Astrocyte (in vitro differentiated cells and primary cell): ENCODE data around the gene TAGLN. TPM values are rescaled to one million over a fixed set of nuclear protein-coding genes. Genes with fewer than 3 reads are reported as not detected.

Source experiments
- DNase-seq: peaks from one replicate; pipeline ENCODE4 v3.0.0-alpha.2; 2010; ENCODE audit warnings: low read depth
- FAIRE-seq: peaks from 2 replicates; lab custom pipeline; 2011; peaks lifted over from hg19 to GRCh38; lab: Jason Lieb, UNC
- H2AFZ ChIP-seq: 2 replicates; pipeline ENCODE4 v1.6.0; 2012; ENCODE audit warnings: low read depth, low read length, inconsistent platforms
- H3K27ac ChIP-seq: 2 replicates; pipeline ENCODE4 v1.5.1; 2011; ENCODE audit warnings: low read depth, low read length, inconsistent platforms
- H3K27me3 ChIP-seq: 2 replicates; pipeline ENCODE4 v1.6.0; 2011; ENCODE audit warnings: low read length, inconsistent platforms; ENCODE audit not compliant: insufficient read depth
- H3K36me3 ChIP-seq: 2 replicates; pipeline ENCODE4 v1.5.1; 2011; ENCODE audit warnings: low read length, inconsistent platforms; ENCODE audit not compliant: insufficient read depth
- H3K4me1 ChIP-seq: 2 replicates; pipeline ENCODE4 v1.5.1; 2011; ENCODE audit warnings: low read length, inconsistent platforms; ENCODE audit not compliant: insufficient read depth
- H3K4me2 ChIP-seq: 2 replicates; pipeline ENCODE4 v1.6.0; 2012; ENCODE audit warnings: low read length, inconsistent platforms
- H3K4me3 ChIP-seq: 2 replicates; pipeline ENCODE4 v1.5.1; 2011; ENCODE audit warnings: low read depth, mild to moderate bottlenecking, low read length, inconsistent platforms; ENCODE audit not compliant: insufficient read depth
- H3K79me2 ChIP-seq: 2 replicates; pipeline ENCODE4 v1.6.0; 2012; ENCODE audit warnings: mild to moderate bottlenecking, low read length, inconsistent platforms; ENCODE audit not compliant: insufficient read depth
- H3K9ac ChIP-seq: 2 replicates; pipeline ENCODE4 v1.6.0; 2012; ENCODE audit warnings: mild to moderate bottlenecking, low read length, inconsistent platforms
- H3K9me3 ChIP-seq: 2 replicates; pipeline ENCODE4 v1.5.1; 2012; ENCODE audit warnings: low read depth, mild to moderate bottlenecking, low read length, inconsistent platforms; ENCODE audit not compliant: insufficient read depth
- H4K20me1 ChIP-seq: 2 replicates; pipeline ENCODE4 v1.6.0; 2012; ENCODE audit warnings: low read length, inconsistent platforms; ENCODE audit not compliant: insufficient read depth
- H3K27ac Mint-ChIP-seq: one replicate; pipeline ENCODE4 v1.8.0; 2021; ENCODE audit warnings: mild to moderate bottlenecking, mixed read lengths; ENCODE audit not compliant: unreplicated experiment
- H3K27me3 Mint-ChIP-seq: one replicate; pipeline ENCODE4 v1.8.0; 2021; ENCODE audit warnings: low read depth, mixed read lengths; ENCODE audit not compliant: unreplicated experiment
- H3K36me3 Mint-ChIP-seq: one replicate; pipeline ENCODE4 v1.8.0; 2021; ENCODE audit warnings: low read depth, mixed read lengths; ENCODE audit not compliant: unreplicated experiment
- H3K4me1 Mint-ChIP-seq: one replicate; pipeline ENCODE4 v1.8.0; 2021; ENCODE audit warnings: low read depth, mixed read lengths; ENCODE audit not compliant: unreplicated experiment
- H3K4me3 Mint-ChIP-seq: one replicate; pipeline ENCODE4 v1.8.0; 2021; ENCODE audit warnings: mild to moderate bottlenecking, moderate library complexity, mixed read lengths; ENCODE audit not compliant: unreplicated experiment
- H3K9me3 Mint-ChIP-seq: one replicate; pipeline ENCODE4 v1.8.0; 2021; ENCODE audit warnings: mild to moderate bottlenecking, mixed read lengths; ENCODE audit not compliant: unreplicated experiment
- EZH2 ChIP-seq: IDR thresholded peaks from 2 replicates; pipeline ENCODE4 v1.6.1; 2012; ENCODE audit warnings: mild to moderate bottlenecking, low read length, inconsistent platforms; ENCODE audit not compliant: insufficient read depth
- total RNA-seq: library from RNA; stranded (reverse); gene quantifications from 2 replicates; pipeline ENCODE4 v1.2.1, GENCODE V29; 2021
- TF ChIP-seq, protein P1 (sequence below): IDR thresholded peaks from 2 replicates; pipeline ENCODE4 v1.5.1; 2011; ENCODE audit warnings: low read depth, mild to moderate bottlenecking, inconsistent platforms, low read length, moderate library complexity; ENCODE audit not compliant: insufficient read depth

Gene TAGLN
- total RNA-seq, 1 donor from 2014 or later, result 4,004 TPM

DNA sequence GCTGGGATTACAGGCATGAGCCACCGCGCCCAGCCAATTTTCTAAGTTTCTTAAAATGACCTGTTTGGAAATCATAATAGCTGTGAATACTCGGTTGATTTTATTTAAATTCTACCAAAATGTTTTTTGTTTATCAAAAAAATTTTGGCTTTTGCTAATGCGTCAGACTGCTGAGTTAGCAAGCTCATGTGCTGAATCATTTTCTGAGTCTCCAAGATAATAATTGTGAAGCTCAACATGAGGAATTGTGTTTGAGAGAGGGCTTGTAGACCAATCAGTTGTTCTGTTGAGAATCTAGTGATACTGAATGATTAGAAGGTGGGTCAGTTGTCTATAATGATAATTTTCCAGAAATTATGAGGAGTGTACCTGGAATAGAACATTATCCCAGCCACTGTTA is 49.2 kb downstream of the TAGLN start:
- Histone ChIP-seq H3K27me3 (no peaks in the 10 kb centered on the region), H4K20me1 (no peaks in the 10 kb centered on the region), H3K36me3 (peaks cover 33% of the 10 kb centered on the region), H3K9ac (no peak overlapping the region), H3K79me2 (no peaks in the 10 kb centered on the region), H3K9me3 (no peaks in the 10 kb centered on the region), H3K4me2 (no peak overlapping the region), H2AFZ (no peak overlapping the region), H3K4me1 (no peaks in the 10 kb centered on the region), H3K4me3 (no peak overlapping the region), H3K27ac (no peak overlapping the region)
- Mint-ChIP-seq H3K27ac (no peak overlapping the region), H3K27me3 (no peaks in the 10 kb centered on the region), H3K9me3 (no peaks in the 10 kb centered on the region), H3K36me3 (peaks cover 10% of the 10 kb centered on the region), H3K4me3 (no peak overlapping the region), H3K4me1 (no peaks in the 10 kb centered on the region)
- DNase-seq (no peak), FAIRE-seq (no peak)
- TF ChIP-seq, protein P1, sequence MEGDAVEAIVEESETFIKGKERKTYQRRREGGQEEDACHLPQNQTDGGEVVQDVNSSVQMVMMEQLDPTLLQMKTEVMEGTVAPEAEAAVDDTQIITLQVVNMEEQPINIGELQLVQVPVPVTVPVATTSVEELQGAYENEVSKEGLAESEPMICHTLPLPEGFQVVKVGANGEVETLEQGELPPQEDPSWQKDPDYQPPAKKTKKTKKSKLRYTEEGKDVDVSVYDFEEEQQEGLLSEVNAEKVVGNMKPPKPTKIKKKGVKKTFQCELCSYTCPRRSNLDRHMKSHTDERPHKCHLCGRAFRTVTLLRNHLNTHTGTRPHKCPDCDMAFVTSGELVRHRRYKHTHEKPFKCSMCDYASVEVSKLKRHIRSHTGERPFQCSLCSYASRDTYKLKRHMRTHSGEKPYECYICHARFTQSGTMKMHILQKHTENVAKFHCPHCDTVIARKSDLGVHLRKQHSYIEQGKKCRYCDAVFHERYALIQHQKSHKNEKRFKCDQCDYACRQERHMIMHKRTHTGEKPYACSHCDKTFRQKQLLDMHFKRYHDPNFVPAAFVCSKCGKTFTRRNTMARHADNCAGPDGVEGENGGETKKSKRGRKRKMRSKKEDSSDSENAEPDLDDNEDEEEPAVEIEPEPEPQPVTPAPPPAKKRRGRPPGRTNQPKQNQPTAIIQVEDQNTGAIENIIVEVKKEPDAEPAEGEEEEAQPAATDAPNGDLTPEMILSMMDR, result no peak
- TF ChIP-seq EZH2, result no peak

DNA sequence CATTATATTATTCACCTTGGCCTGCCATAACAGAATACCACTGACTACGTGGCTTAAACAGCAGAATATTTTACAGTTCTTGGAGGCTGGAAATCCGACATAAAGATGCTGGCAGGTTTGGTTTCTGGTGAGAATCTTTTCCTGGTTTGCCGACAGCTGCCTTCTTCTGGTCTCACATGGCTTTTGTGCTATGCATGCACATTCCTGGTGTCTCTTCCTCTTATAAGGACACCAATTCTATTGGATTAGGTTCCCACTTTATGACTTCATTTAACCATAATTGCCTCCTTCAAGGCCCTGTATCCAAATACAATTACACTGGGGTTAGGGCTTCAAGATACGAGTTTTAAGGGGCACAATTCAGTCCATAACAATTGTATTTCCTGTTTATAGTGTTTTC is 50.4 kb downstream of the TAGLN start:
- Mint-ChIP-seq H3K4me3 (no peak overlapping the region), H3K27ac (no peak overlapping the region), H3K36me3 (peaks cover 10% of the 10 kb centered on the region), H3K9me3 (no peaks in the 10 kb centered on the region), H3K27me3 (no peaks in the 10 kb centered on the region), H3K4me1 (no peaks in the 10 kb centered on the region)
- Histone ChIP-seq H3K79me2 (no peaks in the 10 kb centered on the region), H3K27ac (no peak overlapping the region), H3K36me3 (peaks cover 26% of the 10 kb centered on the region), H3K27me3 (no peaks in the 10 kb centered on the region), H3K9ac (no peak overlapping the region), H2AFZ (no peak overlapping the region), H3K9me3 (no peaks in the 10 kb centered on the region), H3K4me1 (no peaks in the 10 kb centered on the region), H3K4me2 (no peak overlapping the region), H4K20me1 (no peaks in the 10 kb centered on the region), H3K4me3 (no peak overlapping the region)
- DNase-seq (no peak), FAIRE-seq (no peak)
- no peak for TF ChIP-seq EZH2

DNA sequence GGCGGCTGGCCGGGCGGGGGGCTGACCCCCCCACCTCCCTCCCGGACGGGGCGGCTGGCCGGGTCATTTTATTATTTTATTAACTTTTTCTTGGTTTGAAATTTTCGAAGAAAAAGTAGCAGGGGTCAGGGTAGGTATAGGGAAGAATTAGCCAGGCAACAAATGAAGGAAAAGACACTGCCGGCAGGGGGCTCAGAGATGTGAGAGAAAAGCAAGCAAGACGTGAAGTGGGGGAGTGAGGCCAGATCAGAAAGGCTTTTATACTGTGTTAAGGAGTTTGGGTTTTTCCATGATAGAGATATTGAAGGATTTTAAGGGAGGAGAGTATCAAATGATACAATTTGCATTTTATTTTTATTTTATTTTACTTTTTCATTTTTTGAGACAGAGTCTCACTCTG is 52.3 kb downstream of the TAGLN start:
- Histone ChIP-seq H4K20me1 (no peaks in the 10 kb centered on the region), H3K27ac (no peak overlapping the region), H3K36me3 (peaks cover 20% of the 10 kb centered on the region), H3K27me3 (no peaks in the 10 kb centered on the region), H3K9me3 (no peaks in the 10 kb centered on the region), H2AFZ (no peak overlapping the region), H3K4me3 (no peak overlapping the region), H3K79me2 (no peaks in the 10 kb centered on the region), H3K4me1 (peaks cover 5% of the 10 kb centered on the region), H3K4me2 (no peak overlapping the region), H3K9ac (no peak overlapping the region)
- no peak for TF ChIP-seq EZH2
- TF ChIP-seq, protein P1, result no peak
- H3K36me3 Mint-ChIP-seq, result peaks cover 10% of the 10 kb centered on the region
- no peaks in the 10 kb centered on the region for H3K9me3 Mint-ChIP-seq
- FAIRE-seq (no peak), DNase-seq (no peak)
- H3K27me3 Mint-ChIP-seq, result no peaks in the 10 kb centered on the region
- H3K27ac Mint-ChIP-seq, result no peak overlapping the region
- H3K4me3 Mint-ChIP-seq, result no peak overlapping the region
- H3K4me1 Mint-ChIP-seq, result peaks cover 3% of the 10 kb centered on the region
